Regular cardiac myocyte (primary cell): ENCODE measurements around the gene TRPM5. TPM values are rescaled to one million over a fixed set of nuclear protein-coding genes. Genes with fewer than 3 reads are reported as not detected.

ENCODE experiments used
- total RNA-seq: library from RNA; depleted of rRNA; stranded (reverse); fragments of >200 nt; gene quantifications from 2 replicates; pipeline ENCODE4 v1.2.3, GENCODE V29; 2014

TRPM5 gene
- total RNA-seq = not detected in 2 replicates

GRCh38 chr11:2443881-2444820 lies at the start of gene TRPM5:
Gene TRPM5, minus strand, starts transcription at chr11:2444514. Its CDS starts 21,478 bp downstream, at chr11:2423036.

GRCh38 chr11:2444821-2445745 lies 769 bp upstream of the TRPM5 start, which contains the start of gene KCNQ1:
Gene KCNQ1, plus strand, starts transcription at chr11:2445008. Its CDS starts 91 bp downstream, at chr11:2445099.

GRCh38 chr11:2400069-2400761 lies 44.1 kb downstream of the TRPM5 start, which contains the start of gene TSSC4:
Gene TSSC4, plus strand, starts transcription at chr11:2400750. Its CDS starts 1,884 bp downstream, at chr11:2402634.

Other genes with a start within 250 kb of the TRPM5 start
- gene ASCL2, start 173.9 kb downstream of the TRPM5 start, total RNA-seq = not detected in 2 replicates
- not detected in 2 replicates for gene C11orf21, start 142.6 kb downstream of the TRPM5 start, total RNA-seq
- gene TSPAN32, start 142.5 kb downstream of the TRPM5 start, total RNA-seq = not detected in 2 replicates
- 107 and 229 TPM in 2 replicates for gene CD81, start 67.2 kb downstream of the TRPM5 start, total RNA-seq
- gene TSSC4, start 43.8 kb downstream of the TRPM5 start, total RNA-seq = 44.0 and 67.9 TPM in 2 replicates
- not detected in 2 replicates for gene KCNQ1, start 494 bp upstream of the TRPM5 start, total RNA-seq